HFFc6 (cell line): Measurements from ENCODE around the gene UBE2Q2. TPM values are rescaled to one million over a fixed set of nuclear protein-coding genes. Genes with fewer than 3 reads are reported as not detected.
"Not testable (repeated sequence)": the region's sequence is repeated elsewhere in the genome, so short reads cannot be mapped to it uniquely, and the experiment has no call there.

ENCODE experiments used
- DNase-seq: peaks from one replicate; pipeline ENCODE4 v3.0.0-alpha.2; 2018
- H3K27ac Mint-ChIP-seq: 2 replicates; pipeline ENCODE4 v1.8.0; 2020; ENCODE audit warnings: mild to moderate bottlenecking, mixed read lengths
- H3K27me3 Mint-ChIP-seq: 2 replicates; pipeline ENCODE4 v1.8.0; 2021; ENCODE audit warnings: mild to moderate bottlenecking, moderate library complexity, mixed read lengths; ENCODE audit not compliant: insufficient read depth
- H3K36me3 Mint-ChIP-seq: 2 replicates; pipeline ENCODE4 v1.8.0; 2021; ENCODE audit warnings: low read depth, mixed read lengths
- H3K4me1 Mint-ChIP-seq: 2 replicates; pipeline ENCODE4 v1.8.0; 2020; ENCODE audit warnings: low read depth, mixed read lengths
- H3K4me3 Mint-ChIP-seq: 2 replicates; pipeline ENCODE4 v1.8.0; 2020; ENCODE audit warnings: mild to moderate bottlenecking, moderate library complexity, mixed read lengths
- H3K9me3 Mint-ChIP-seq: 2 replicates; pipeline ENCODE4 v1.8.0; 2020; ENCODE audit warnings: mild to moderate bottlenecking, mixed read lengths
- CTCF ChIP-seq: fragments of 200-600 bp; sonication (generic); IDR thresholded peaks from 2 replicates; pipeline ENCODE4 v1.5.0; 2021; ENCODE audit warnings: antibody characterized with exemption, mild to moderate bottlenecking
- total RNA-seq, 6 experiments: library from RNA; stranded (reverse); fragmentation: NEBNext Ultra II Directional; extraction: Animal tissue kit (Norgen Biotek cat#: 25700); gene quantifications; 2 replicates in 1 of 6; 3 replicates in 5 of 6; pipeline ENCODE4 v1.2.3, GENCODE V29; 2021

The UBE2Q2 gene
- total RNA-seq, 6 experiments from 2014 or later, result 38.4 to 45.6 (median 43.2) TPM

GRCh38 chr15:75864213-75865059 lies 21.2 kb downstream of the UBE2Q2 start:
- Mint-ChIP-seq H3K27ac (no peak overlapping the region), H3K9me3 (no peaks in the 10 kb centered on the region), H3K4me3 (no peak overlapping the region), H3K4me1 (peaks cover 31% of the 10 kb centered on the region), H3K27me3 (no peaks in the 10 kb centered on the region), H3K36me3 (peaks cover 13% of the 10 kb centered on the region; the same call in 1 of the 2 replicates)
- no peak for DNase-seq
- TF ChIP-seq CTCF, result no peak

GRCh38 chr15:75866045-75866444 lies 22.8 kb downstream of the UBE2Q2 start:
- DNase-seq, H3K27me3 Mint-ChIP-seq, H3K27ac Mint-ChIP-seq, H3K4me3 Mint-ChIP-seq, H3K9me3 Mint-ChIP-seq: not testable (repeated sequence)
- Mint-ChIP-seq H3K4me1 (peaks cover 24% of the 10 kb centered on the region), H3K36me3 (peaks cover 11% of the 10 kb centered on the region)

DNA sequence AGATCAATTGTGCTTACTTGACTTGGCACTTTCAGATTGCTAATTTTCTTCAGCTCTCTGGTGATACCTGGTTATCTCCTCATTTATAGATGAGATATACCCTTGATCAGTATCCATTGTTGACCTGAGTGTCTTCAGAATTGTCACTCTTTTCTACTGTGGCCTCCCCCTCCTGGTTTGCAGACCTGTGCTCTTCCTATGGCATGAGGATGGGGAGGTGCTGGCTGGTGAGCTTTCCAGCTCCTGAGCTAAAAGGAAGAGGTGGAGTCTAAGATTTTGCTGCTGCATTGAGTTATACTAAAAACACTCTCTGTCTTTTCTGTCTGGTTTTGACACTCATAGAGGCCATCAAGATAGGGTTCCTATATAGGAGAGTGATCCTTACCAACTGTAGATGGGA lies 23.7 kb downstream of the UBE2Q2 start:
- peaks cover 8% of the 10 kb centered on the region for H3K36me3 Mint-ChIP-seq
- DNase-seq, result no peak
- no peak overlapping the region for H3K4me3 Mint-ChIP-seq
- no peaks in the 10 kb centered on the region for H3K27me3 Mint-ChIP-seq
- H3K27ac Mint-ChIP-seq, result no peak overlapping the region
- peaks cover 20% of the 10 kb centered on the region for H3K4me1 Mint-ChIP-seq
- TF ChIP-seq CTCF, result no peak
- H3K9me3 Mint-ChIP-seq, result no peaks in the 10 kb centered on the region

- no peaks in the 10 kb centered on the region for H3K9me3 Mint-ChIP-seq
- H3K36me3 Mint-ChIP-seq, result peaks cover 7% of the 10 kb centered on the region
- no peak overlapping the region for H3K4me3 Mint-ChIP-seq
- peaks cover 19% of the 10 kb centered on the region for H3K4me1 Mint-ChIP-seq
- TF ChIP-seq CTCF, result no peak
- H3K27me3 Mint-ChIP-seq, result no peaks in the 10 kb centered on the region
- DNase-seq, result no peak
- H3K27ac Mint-ChIP-seq, result peak overlapping the region; percentile 0; the same call in 1 of the 2 replicates
These were observed 24.2 kb downstream of the UBE2Q2 start for GRCh38 chr15:75867449-75867848.

DNA sequence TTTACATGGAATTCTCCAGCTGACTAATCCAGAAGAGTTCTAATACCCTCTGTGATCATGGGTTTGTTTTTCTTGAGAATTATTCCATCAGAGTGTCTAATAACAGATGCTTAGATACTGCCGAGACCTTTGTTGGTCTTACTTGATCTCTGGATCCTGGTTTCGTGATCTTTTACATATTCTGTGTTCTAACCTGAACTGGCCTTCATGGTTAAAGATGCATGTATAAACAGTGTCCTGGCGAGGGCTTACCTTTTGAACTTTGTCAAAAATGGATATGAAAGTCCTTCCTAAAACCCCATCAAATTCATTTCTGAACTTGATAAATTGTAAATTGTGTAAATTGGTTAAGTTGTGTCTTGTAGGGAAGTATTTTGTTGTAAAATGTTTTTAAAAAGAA lies 24.8 kb downstream of the UBE2Q2 start:
- Mint-ChIP-seq H3K9me3 (no peaks in the 10 kb centered on the region), H3K27me3 (no peaks in the 10 kb centered on the region), H3K27ac (no peak overlapping the region), H3K36me3 (peaks cover 7% of the 10 kb centered on the region), H3K4me3 (no peak overlapping the region), H3K4me1 (peaks cover 19% of the 10 kb centered on the region)
- no peak for TF ChIP-seq CTCF
- DNase-seq, result no peak

DNA sequence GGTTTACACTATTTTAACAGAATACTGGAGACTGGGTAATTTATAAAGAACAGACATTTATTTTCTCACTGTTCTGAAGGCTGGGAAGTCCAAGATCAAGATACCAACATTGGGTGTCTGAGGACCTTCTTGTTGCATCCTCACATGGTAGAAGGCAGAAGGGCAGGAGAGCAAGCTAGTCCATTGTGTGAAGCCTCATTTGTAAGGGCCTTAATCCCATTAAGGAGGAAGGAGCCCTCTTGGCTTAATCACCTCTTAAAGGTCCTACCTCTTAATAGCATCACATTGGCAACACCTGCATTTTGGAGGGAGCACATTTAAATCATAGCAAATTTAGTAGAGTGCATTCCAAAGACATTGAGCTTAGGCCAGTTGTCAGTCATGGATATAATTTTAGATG lies 26.2 kb downstream of the UBE2Q2 start:
- DNase-seq, result no peak
- peaks cover 19% of the 10 kb centered on the region for H3K4me1 Mint-ChIP-seq
- H3K36me3 Mint-ChIP-seq, result peaks cover 20% of the 10 kb centered on the region
- no peak for TF ChIP-seq CTCF
- no peak overlapping the region for H3K4me3 Mint-ChIP-seq
- H3K9me3 Mint-ChIP-seq, result no peaks in the 10 kb centered on the region
- no peaks in the 10 kb centered on the region for H3K27me3 Mint-ChIP-seq
- no peak overlapping the region for H3K27ac Mint-ChIP-seq

DNA sequence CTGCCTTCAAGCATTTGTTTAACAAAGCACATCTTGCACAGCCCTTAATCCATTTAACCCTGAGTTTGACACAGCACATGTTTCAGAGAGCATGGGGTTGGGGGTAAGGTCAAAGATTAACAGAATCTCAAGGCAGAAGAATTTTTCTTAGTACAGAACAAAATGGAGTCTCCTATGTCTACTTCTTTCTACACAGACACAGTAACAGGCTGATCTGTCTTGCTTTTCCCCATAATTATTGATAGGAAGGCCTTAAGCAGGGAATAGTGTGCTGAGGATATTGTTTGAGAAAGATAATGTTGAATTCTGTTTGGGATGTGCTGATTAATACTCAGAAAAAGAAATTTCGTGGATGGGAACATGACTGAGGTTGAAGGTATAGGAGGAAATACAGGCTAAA lies 28.3 kb downstream of the UBE2Q2 start:
- H3K27ac Mint-ChIP-seq, H3K9me3 Mint-ChIP-seq, H3K27me3 Mint-ChIP-seq, DNase-seq, H3K4me3 Mint-ChIP-seq: not testable (repeated sequence)
- peaks cover 34% of the 10 kb centered on the region for H3K36me3 Mint-ChIP-seq
- H3K4me1 Mint-ChIP-seq, result peaks cover 14% of the 10 kb centered on the region
